ENCODE data around the gene UTP15. TPM values are rescaled to one million over a fixed set of nuclear protein-coding genes. Genes with fewer than 3 reads are reported as not detected.

The UTP15 gene
- total and polyA plus RNA-seq, 2 donors (not counting 3 experiments of a cell fraction or from before 2014, with no cell fraction given) = 11.7 to 25.2 TPM

GRCh38 chr5:73603998-73604397 is 38.5 kb downstream of the UTP15 start:
- Histone ChIP-seq H3K27ac (ENCODE audit: insufficient read depth, low read depth, low read length) (peak overlapping the region; percentile 84), H3K9me3 (replicated peaks; ENCODE audit: control insufficient read depth, insufficient read depth, low read length) (no peaks in the 10 kb centered on the region), H2AFZ (ENCODE audit: low read depth, low read length) (peak overlapping the region; percentile 6), H3K79me2 (ENCODE audit: control insufficient read depth, insufficient read depth, low read length) (no peaks in the 10 kb centered on the region), H3K27me3 (ENCODE audit: control insufficient read depth in 2 of 2, insufficient read depth in 2 of 2, low read length in 2 of 2) (no peaks in the 10 kb centered on the region), H3K4me1 (ENCODE audit: control insufficient read depth, extremely low read depth, insufficient read depth, low read length) (peaks cover 46% of the 10 kb centered on the region), H3K4me3 (replicated peaks in 1 of 3; ENCODE audit: insufficient read depth in 1 of 3, low read depth in 1 of 3, low read length in 3 of 3) (no peak overlapping the region), H3K9me1 (replicated peaks; ENCODE audit: control insufficient read depth, extremely low read depth, insufficient read depth, low read length) (no peaks in the 10 kb centered on the region), H3K36me3 (ENCODE audit: control insufficient read depth in 2 of 2, extremely low read depth in 1 of 2, insufficient read depth in 2 of 2, low read length in 2 of 2) (no peaks in the 10 kb centered on the region), H3K9ac (replicated peaks; ENCODE audit: extremely low read depth, insufficient read depth, low read length) (no peak overlapping the region), H4K20me1 (replicated peaks; ENCODE audit: control insufficient read depth, extremely low read depth, insufficient read depth, low read length) (no peaks in the 10 kb centered on the region), H3K4me2 (ENCODE audit: insufficient read depth, low read length) (peak overlapping the region; percentile 55)
- TF ChIP-seq, protein P1, sequence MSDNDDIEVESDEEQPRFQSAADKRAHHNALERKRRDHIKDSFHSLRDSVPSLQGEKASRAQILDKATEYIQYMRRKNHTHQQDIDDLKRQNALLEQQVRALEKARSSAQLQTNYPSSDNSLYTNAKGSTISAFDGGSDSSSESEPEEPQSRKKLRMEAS (IDR thresholded peaks at IDR 0.05; ENCODE audit: insufficient read depth, insufficient read length) = no peak
- TF ChIP-seq POLR2AphosphoS5 (IDR thresholded peaks at IDR 0.05; ENCODE audit: insufficient read depth, low read depth, low read length) (peak; percentile 38), JUN (IDR thresholded peaks at IDR 0.05; ENCODE audit: borderline replicate concordance, insufficient read depth, insufficient read length, low read depth) (no peak)
- ChIA-PET POLR2A (interaction anchor here (1.1 kb wide), 1 partner anchor 21 kb away, joined by 3 read pairs; no protein-coding TSS in a partner anchor), CTCF (interaction anchor here (0.7 to 2.2 kb wide), 9 partner anchors 7 to 189 kb away, joined by 3 to 7 read pairs (median 6); no protein-coding TSS in a partner anchor)
- FAIRE-seq = peak; percentile 21
- intact Hi-C loops (cut with micrococcal nuclease) (no loop called here), dilution Hi-C loops (cut with MboI; ENCODE audit: extremely low pct_ligation_motif_present, low sequenced_read_pairs) (no loop called here)
- BruUV-seq (replicated peaks) = no TSS peak
- no peak for DNase-seq (ENCODE audit: low read depth, low spot score)

DNA sequence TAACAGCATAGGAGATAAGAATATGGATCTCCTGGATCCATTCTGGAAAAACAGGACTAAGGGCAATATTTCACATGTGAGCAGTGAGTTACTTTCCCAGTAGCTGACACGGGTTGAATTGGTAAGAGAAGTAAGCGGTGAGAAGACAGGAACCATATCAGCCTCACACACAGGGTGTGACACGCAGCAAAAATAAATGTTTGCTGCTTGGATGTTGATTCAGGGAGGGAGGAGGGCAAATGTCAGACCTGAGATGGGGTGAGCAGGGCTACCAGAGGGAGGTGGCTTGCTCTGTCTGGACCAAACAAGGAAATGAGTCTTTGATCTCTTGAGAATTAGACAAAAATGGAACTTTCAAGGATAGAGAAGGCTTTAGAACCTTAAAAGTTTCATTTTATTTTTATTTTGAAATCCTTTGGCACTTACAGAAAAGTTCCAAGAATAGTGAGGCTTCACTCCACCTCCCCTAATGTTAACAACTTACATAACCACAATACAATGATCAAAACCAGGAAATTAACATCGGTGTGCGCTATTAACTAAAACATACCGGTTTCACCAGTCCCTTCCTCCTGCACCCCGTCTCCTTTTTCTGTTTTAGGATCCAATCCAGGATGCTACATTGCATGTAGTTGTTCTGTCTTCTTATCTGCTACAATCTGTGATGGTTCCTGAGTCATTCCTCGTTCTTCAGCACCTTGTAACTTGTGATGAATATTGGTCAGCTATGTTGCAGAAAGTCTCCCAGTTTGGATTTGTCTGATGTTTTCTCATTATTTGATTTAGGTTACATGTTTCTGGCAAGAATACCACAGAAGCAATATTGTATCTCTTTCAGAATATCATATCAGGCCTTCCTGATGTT is 39.9 kb downstream of the UTP15 start:
- peak overlapping the region; percentile 27 for H3K9ac ChIP-seq (replicated peaks; ENCODE audit: extremely low read depth, insufficient read depth, low read length)
- intact Hi-C loops (cut with micrococcal nuclease) = loop anchor here (1.0 kb wide), 3 partner anchors 21 to 68 kb away; partner anchors contain the start of gene ARHGEF28
- ChIA-PET POLR2A (no interaction called here), CTCF (interaction anchor here (0.8 to 2.2 kb wide), 9 partner anchors 9 to 188 kb away, joined by 3 to 7 read pairs (median 3); no protein-coding TSS in a partner anchor)
- no peaks in the 10 kb centered on the region for H3K9me1 ChIP-seq (replicated peaks; ENCODE audit: control insufficient read depth, extremely low read depth, insufficient read depth, low read length)
- DNase-seq (ENCODE audit: low read depth, low spot score) = peak; percentile 89
- TSS peak; percentile 51 for BruUV-seq (replicated peaks)
- peak overlapping the region; percentile 43 for H2AFZ ChIP-seq (ENCODE audit: low read depth, low read length)
- peaks cover 46% of the 10 kb centered on the region for H3K4me1 ChIP-seq (ENCODE audit: control insufficient read depth, extremely low read depth, insufficient read depth, low read length)
- peak; percentile 83 for FAIRE-seq
- no peaks in the 10 kb centered on the region for H3K9me3 ChIP-seq (replicated peaks; ENCODE audit: control insufficient read depth, insufficient read depth, low read length)
- no peaks in the 10 kb centered on the region for H3K27me3 ChIP-seq (ENCODE audit: control insufficient read depth in 2 of 2, insufficient read depth in 2 of 2, low read length in 2 of 2)
- dilution Hi-C loops (cut with MboI; ENCODE audit: extremely low pct_ligation_motif_present, low sequenced_read_pairs) = no loop called here
- H4K20me1 ChIP-seq (replicated peaks; ENCODE audit: control insufficient read depth, extremely low read depth, insufficient read depth, low read length) = no peaks in the 10 kb centered on the region
- H3K4me2 ChIP-seq (ENCODE audit: insufficient read depth, low read length) = peak overlapping the region; percentile 64
- TF ChIP-seq, protein P2, sequence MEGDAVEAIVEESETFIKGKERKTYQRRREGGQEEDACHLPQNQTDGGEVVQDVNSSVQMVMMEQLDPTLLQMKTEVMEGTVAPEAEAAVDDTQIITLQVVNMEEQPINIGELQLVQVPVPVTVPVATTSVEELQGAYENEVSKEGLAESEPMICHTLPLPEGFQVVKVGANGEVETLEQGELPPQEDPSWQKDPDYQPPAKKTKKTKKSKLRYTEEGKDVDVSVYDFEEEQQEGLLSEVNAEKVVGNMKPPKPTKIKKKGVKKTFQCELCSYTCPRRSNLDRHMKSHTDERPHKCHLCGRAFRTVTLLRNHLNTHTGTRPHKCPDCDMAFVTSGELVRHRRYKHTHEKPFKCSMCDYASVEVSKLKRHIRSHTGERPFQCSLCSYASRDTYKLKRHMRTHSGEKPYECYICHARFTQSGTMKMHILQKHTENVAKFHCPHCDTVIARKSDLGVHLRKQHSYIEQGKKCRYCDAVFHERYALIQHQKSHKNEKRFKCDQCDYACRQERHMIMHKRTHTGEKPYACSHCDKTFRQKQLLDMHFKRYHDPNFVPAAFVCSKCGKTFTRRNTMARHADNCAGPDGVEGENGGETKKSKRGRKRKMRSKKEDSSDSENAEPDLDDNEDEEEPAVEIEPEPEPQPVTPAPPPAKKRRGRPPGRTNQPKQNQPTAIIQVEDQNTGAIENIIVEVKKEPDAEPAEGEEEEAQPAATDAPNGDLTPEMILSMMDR (IDR thresholded peaks at IDR 0.05; ENCODE audit: extremely low read depth in 1 of 2, insufficient read depth in 1 of 2, low read depth in 1 of 2, low read length in 2 of 2) = no peak
- TF ChIP-seq EZH2 (IDR thresholded peaks at IDR 0.05; ENCODE audit: borderline replicate concordance, low read depth, low read length, severe bottlenecking) (no peak), POLR2AphosphoS5 (IDR thresholded peaks at IDR 0.05; ENCODE audit: insufficient read depth, low read depth, low read length) (peak; percentile 72), POLR2A (IDR thresholded peaks at IDR 0.05; ENCODE audit: low read depth, low read length) (peak; percentile 58), MYC (IDR thresholded peaks at IDR 0.05; ENCODE audit: low read depth, low read length) (no peak), FOS (IDR thresholded peaks at IDR 0.05; ENCODE audit: borderline replicate concordance, insufficient read depth, low read length) (peak; percentile 5), GATA2 (IDR thresholded peaks at IDR 0.05; ENCODE audit: insufficient read depth, insufficient read length, low read depth, low read length) (peak; percentile 78), JUN (IDR thresholded peaks at IDR 0.05; ENCODE audit: borderline replicate concordance, insufficient read depth, insufficient read length, low read depth) (no peak)
- TF ChIP-seq, protein P1 (IDR thresholded peaks at IDR 0.05; ENCODE audit: insufficient read depth, insufficient read length) = no peak
- no peak overlapping the region for H3K4me3 ChIP-seq (replicated peaks in 1 of 3; ENCODE audit: insufficient read depth in 1 of 3, low read depth in 1 of 3, low read length in 3 of 3)
- no peaks in the 10 kb centered on the region for H3K36me3 ChIP-seq (ENCODE audit: control insufficient read depth in 2 of 2, extremely low read depth in 1 of 2, insufficient read depth in 2 of 2, low read length in 2 of 2)
- peak overlapping the region; percentile 84 for H3K27ac ChIP-seq (ENCODE audit: insufficient read depth, low read depth, low read length)
- no peaks in the 10 kb centered on the region for H3K79me2 ChIP-seq (ENCODE audit: control insufficient read depth, insufficient read depth, low read length)

All from endothelial cell of umbilical vein (primary cell).